NB4 (cell line): Measurements from ENCODE around the gene ZIC5.

Experiments
- DNase-seq: peaks from one replicate; pipeline ENCODE4 v3.0.0; 2010; ENCODE audit warnings: low read depth
- H3K4me3 ChIP-seq: one replicate; pipeline ENCODE4 v1.5.1; 2011; ENCODE audit warnings: mild to moderate bottlenecking, low read depth, low read length, moderate library complexity
- CTCF ChIP-seq: IDR thresholded peaks from one replicate; pipeline ENCODE4 v1.5.1; 2012; ENCODE audit warnings: low read depth, low read length
- MAX ChIP-seq: IDR thresholded peaks from 2 replicates; pipeline ENCODE4 v1.6.1; 2011; ENCODE audit warnings: low read depth, low read length
- MYC ChIP-seq: IDR thresholded peaks from 2 replicates; pipeline ENCODE4 v1.6.1; 2011; ENCODE audit warnings: low read depth, low read length
- POLR2A ChIP-seq: IDR thresholded peaks from 2 replicates; pipeline ENCODE4 v1.6.1; 2011; ENCODE audit warnings: mild to moderate bottlenecking; ENCODE audit not compliant: insufficient read length; ENCODE audit errors: extremely low read depth

The ZIC5 gene

GRCh38 chr13:99967869-99968520, 3.6 kb downstream of the ZIC5 start:
- no peak for TF ChIP-seq MYC
- no peak for TF ChIP-seq MAX
- no peak for TF ChIP-seq CTCF
- no peak for DNase-seq
- no peak overlapping the region for H3K4me3 ChIP-seq

- TF ChIP-seq MYC: no peak
- no peak for TF ChIP-seq MAX
- no peak for TF ChIP-seq POLR2A
- no peak for TF ChIP-seq CTCF
- no peak for DNase-seq
- H3K4me3 ChIP-seq: no peak overlapping the region
Measured at GRCh38 chr13:99967498-99967868, 4.1 kb downstream of the ZIC5 start.

GRCh38 chr13:99966064-99966805, 5.3 kb downstream of the ZIC5 start:
- TF ChIP-seq MYC (no peak), CTCF (no peak), POLR2A (no peak), MAX (no peak)
- no peak for DNase-seq
- H3K4me3 ChIP-seq: no peak overlapping the region

GRCh38 chr13:99965329-99966000, 6.1 kb downstream of the ZIC5 start:
- DNase-seq: no peak
- TF ChIP-seq POLR2A (no peak), CTCF (no peak), MYC (no peak), MAX (no peak)
- no peak overlapping the region for H3K4me3 ChIP-seq

- H3K4me3 ChIP-seq: no peak overlapping the region
- no peak for DNase-seq
- TF ChIP-seq POLR2A: no peak
- TF ChIP-seq MYC: no peak
- TF ChIP-seq CTCF: no peak
Measured at GRCh38 chr13:99963816-99964339, 7.7 kb downstream of the ZIC5 start.
